Vagina (tissue), 2 donors: Measurements from ENCODE around the gene CEACAM19.
"Not testable (repeated sequence)": the region's sequence is repeated elsewhere in the genome, so short reads cannot be mapped to it uniquely, and the experiment has no call there.

Experiments
- POLR2A ChIP-seq, 2 donors: fragments of 450-650 bp; IDR thresholded peaks; one replicate each; pipeline ENCODE4 v1.6.1; 2017; ENCODE audit warnings: antibody characterized with exemption in 2 of 2, mild to moderate bottlenecking in 2 of 2, moderate library complexity in 2 of 2
- POLR2AphosphoS5 ChIP-seq, 2 donors: sonication (generic); formaldehyde crosslinking; IDR thresholded peaks; one replicate each; pipeline ENCODE4 v1.9.0; 2017; ENCODE audit warnings: antibody characterized with exemption in 2 of 2, mild to moderate bottlenecking in 2 of 2, low read depth in 1 of 2; ENCODE audit not compliant: insufficient read depth in 1 of 2
- TF ChIP-seq, protein P1 (sequence below), 3 experiments: fragments of 450-650 bp in 2 of 3; fragments of 200-600 bp in 1 of 3; sonication (generic) in 1 of 3; IDR thresholded peaks; one replicate each; pipeline ENCODE4 v1.5.1; 2017 to 2019; ENCODE audit warnings: antibody characterized with exemption in 3 of 3, mild to moderate bottlenecking in 2 of 3, moderate library complexity in 2 of 3

- not testable (repeated sequence) for TF ChIP-seq POLR2A (IDR thresholded peaks at IDR 0.05); POLR2AphosphoS5 (IDR thresholded peaks at IDR 0.05; ENCODE audit: insufficient read depth in 1 of 2, low read depth in 1 of 2)
- TF ChIP-seq, protein P1, sequence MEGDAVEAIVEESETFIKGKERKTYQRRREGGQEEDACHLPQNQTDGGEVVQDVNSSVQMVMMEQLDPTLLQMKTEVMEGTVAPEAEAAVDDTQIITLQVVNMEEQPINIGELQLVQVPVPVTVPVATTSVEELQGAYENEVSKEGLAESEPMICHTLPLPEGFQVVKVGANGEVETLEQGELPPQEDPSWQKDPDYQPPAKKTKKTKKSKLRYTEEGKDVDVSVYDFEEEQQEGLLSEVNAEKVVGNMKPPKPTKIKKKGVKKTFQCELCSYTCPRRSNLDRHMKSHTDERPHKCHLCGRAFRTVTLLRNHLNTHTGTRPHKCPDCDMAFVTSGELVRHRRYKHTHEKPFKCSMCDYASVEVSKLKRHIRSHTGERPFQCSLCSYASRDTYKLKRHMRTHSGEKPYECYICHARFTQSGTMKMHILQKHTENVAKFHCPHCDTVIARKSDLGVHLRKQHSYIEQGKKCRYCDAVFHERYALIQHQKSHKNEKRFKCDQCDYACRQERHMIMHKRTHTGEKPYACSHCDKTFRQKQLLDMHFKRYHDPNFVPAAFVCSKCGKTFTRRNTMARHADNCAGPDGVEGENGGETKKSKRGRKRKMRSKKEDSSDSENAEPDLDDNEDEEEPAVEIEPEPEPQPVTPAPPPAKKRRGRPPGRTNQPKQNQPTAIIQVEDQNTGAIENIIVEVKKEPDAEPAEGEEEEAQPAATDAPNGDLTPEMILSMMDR (IDR thresholded peaks at IDR 0.05), result not testable (repeated sequence)
Observed at GRCh38 chr19:44720396-44720795, 49.1 kb downstream of the CEACAM19 start.
